HG02678 (cell line): ENCODE data around the gene MCEE.
A peak's percentile ranks its signal among the peaks of the same experiment; 100 is the strongest.
"Not testable (repeated sequence)": the region's sequence is repeated elsewhere in the genome, so short reads cannot be mapped to it uniquely, and the experiment has no call there.

ENCODE experiments used
- ATAC-seq: cut with Tn5 transposase; IDR thresholded peaks from one replicate; pipeline ENCODE4 v1.9.1; 2021; ENCODE audit warnings: mild to moderate bottlenecking, moderate library complexity; ENCODE audit not compliant: unreplicated experiment

Gene MCEE

GRCh38 chr2:71130152-71130904, at the start of gene MCEE, which contains the start of gene MPHOSPH10:
Gene MCEE (minus strand): TSS chr2:71130229. CDS start chr2:71130219, 10 bp downstream.
Gene MPHOSPH10 (plus strand): TSS chr2:71130634. CDS start chr2:71130666, 32 bp downstream.
- ATAC-seq, result peak; percentile 94

- not testable (repeated sequence) for ATAC-seq
Measured at GRCh38 chr2:71178836-71179235, 48.8 kb upstream of the MCEE start.

GRCh38 chr2:71174207-71174606, 44.2 kb upstream of the MCEE start:
- ATAC-seq, result no peak

- ATAC-seq, result no peak
Measured at GRCh38 chr2:71173096-71173495, 43.1 kb upstream of the MCEE start.

- ATAC-seq, result no peak
Measured at GRCh38 chr2:71166812-71167211, 36.8 kb upstream of the MCEE start.

GRCh38 chr2:71157124-71157793, 27.2 kb upstream of the MCEE start:
- no peak for ATAC-seq

- no peak for ATAC-seq
Measured at GRCh38 chr2:71156573-71156972, 26.5 kb upstream of the MCEE start.

GRCh38 chr2:71155846-71156245, 25.8 kb upstream of the MCEE start:
- ATAC-seq, result no peak

- ATAC-seq, result peak; percentile 68
Measured at GRCh38 chr2:71154798-71155197, 24.8 kb upstream of the MCEE start.

GRCh38 chr2:71154279-71154678, 24.2 kb upstream of the MCEE start:
- ATAC-seq, result no peak

GRCh38 chr2:71153585-71154224, 23.7 kb upstream of the MCEE start:
- no peak for ATAC-seq

GRCh38 chr2:71151620-71152019, 21.6 kb upstream of the MCEE start:
- ATAC-seq, result no peak

GRCh38 chr2:71150082-71150816, 20.2 kb upstream of the MCEE start:
- ATAC-seq, result no peak

- ATAC-seq, result no peak
Measured at GRCh38 chr2:71148506-71149063, 18.6 kb upstream of the MCEE start.

GRCh38 chr2:71143782-71144181, 13.8 kb upstream of the MCEE start:
- no peak for ATAC-seq

GRCh38 chr2:71136174-71136573, 6.1 kb upstream of the MCEE start:
- ATAC-seq, result no peak

GRCh38 chr2:71133603-71134002, 3.6 kb upstream of the MCEE start:
- no peak for ATAC-seq

- ATAC-seq, result not testable (repeated sequence)
Measured at GRCh38 chr2:71131387-71132166, 1.5 kb upstream of the MCEE start.

- peak; percentile 14 for ATAC-seq
Measured at GRCh38 chr2:71130905-71131244, 846 bp upstream of the MCEE start.

GRCh38 chr2:71129902-71130151, 202 bp downstream of the MCEE start:
- ATAC-seq, result peak; percentile 39
